Endodermal cell (in vitro differentiated cells): ENCODE data around the gene MPZL2. TPM values are rescaled to one million over a fixed set of nuclear protein-coding genes. Genes with fewer than 3 reads are reported as not detected.

Experiments
- DNase-seq: peaks from one replicate; pipeline ENCODE4 v3.0.0-alpha.2; 2017
- H3K27ac ChIP-seq: 2 replicates; pipeline ENCODE4 v1.5.1; 2013; ENCODE audit warnings: mild to moderate bottlenecking, low read depth, low read length, moderate library complexity
- H3K27me3 ChIP-seq: 2 replicates; pipeline ENCODE4 v1.6.1; 2013; ENCODE audit warnings: mild to moderate bottlenecking, low read length, moderate library complexity; ENCODE audit not compliant: insufficient read depth, control insufficient read depth, poor library complexity, severe bottlenecking
- H3K36me3 ChIP-seq: 2 replicates; pipeline ENCODE4 v1.7.0; 2013; ENCODE audit warnings: mild to moderate bottlenecking, low read length, moderate library complexity; ENCODE audit not compliant: control insufficient read depth, insufficient read depth
- H3K4me1 ChIP-seq: one replicate; pipeline ENCODE4 v1.7.0; 2013; ENCODE audit warnings: low read length; ENCODE audit not compliant: control insufficient read depth, insufficient read depth
- H3K4me3 ChIP-seq: 2 replicates; pipeline ENCODE4 v1.5.1; 2013; ENCODE audit warnings: mild to moderate bottlenecking, low read length, moderate library complexity
- H3K9ac ChIP-seq: 2 replicates; pipeline ENCODE4 v1.6.1; 2013; ENCODE audit warnings: mild to moderate bottlenecking, low read length, moderate library complexity; ENCODE audit not compliant: poor library complexity, severe bottlenecking; ENCODE audit errors: extremely low read depth
- H3K9me3 ChIP-seq: 2 replicates; pipeline ENCODE4 v1.6.1; 2013; ENCODE audit warnings: mild to moderate bottlenecking, low read length, moderate library complexity; ENCODE audit not compliant: control insufficient read depth
- H3K27ac Mint-ChIP-seq: 2 replicates; pipeline ENCODE4 v1.8.0; 2020; ENCODE audit warnings: mixed read lengths
- H3K27me3 Mint-ChIP-seq: 2 replicates; pipeline ENCODE4 v1.8.0; 2021; ENCODE audit warnings: mild to moderate bottlenecking, mixed read lengths; ENCODE audit not compliant: insufficient read depth
- H3K36me3 Mint-ChIP-seq: 2 replicates; pipeline ENCODE4 v1.8.0; 2020; ENCODE audit warnings: low read depth, mixed read lengths
- H3K4me1 Mint-ChIP-seq: 2 replicates; pipeline ENCODE4 v1.8.0; 2020; ENCODE audit warnings: mixed read lengths
- H3K4me3 Mint-ChIP-seq: 2 replicates; pipeline ENCODE4 v1.8.0; 2020; ENCODE audit warnings: mild to moderate bottlenecking, moderate library complexity, mixed read lengths
- H3K9me3 Mint-ChIP-seq: 2 replicates; pipeline ENCODE4 v1.8.0; 2020; ENCODE audit warnings: mild to moderate bottlenecking, mixed read lengths
- WGBS, 2 experiments: methylation state at CpG; one replicate each; pipeline versions ENCODE4 v1.1.5 to v1.1.7; 2013; ENCODE audit warnings: missing lambda C conversion rate in 2 of 2, mixed read lengths in 1 of 2; ENCODE audit not compliant: insufficient coverage in 1 of 2, insufficient read length in 1 of 2; 5-methylcytosine and 5-hydroxymethylcytosine counted together
- total RNA-seq, 2 donors: library from RNA; stranded (reverse); fragmentation: NEBNext Ultra II Directional in 1 of 2; extraction: Animal tissue kit (Norgen Biotek cat#: 25700) in 1 of 2; gene quantifications; 2 replicates in 1 of 2; 3 replicates in 1 of 2; pipeline ENCODE4 v1.2.1, GENCODE V29; 2021
- TF ChIP-seq, protein P1 (sequence below): fragments of 200-600 bp; sonication (generic); conservative IDR thresholded peaks from 2 replicates; pipeline ENCODE4 v1.5.0; 2021; ENCODE audit warnings: antibody characterized with exemption, mild to moderate bottlenecking

The MPZL2 gene
- total RNA-seq, 2 donors from 2014 or later: 3.2 to 4.4 TPM

DNA sequence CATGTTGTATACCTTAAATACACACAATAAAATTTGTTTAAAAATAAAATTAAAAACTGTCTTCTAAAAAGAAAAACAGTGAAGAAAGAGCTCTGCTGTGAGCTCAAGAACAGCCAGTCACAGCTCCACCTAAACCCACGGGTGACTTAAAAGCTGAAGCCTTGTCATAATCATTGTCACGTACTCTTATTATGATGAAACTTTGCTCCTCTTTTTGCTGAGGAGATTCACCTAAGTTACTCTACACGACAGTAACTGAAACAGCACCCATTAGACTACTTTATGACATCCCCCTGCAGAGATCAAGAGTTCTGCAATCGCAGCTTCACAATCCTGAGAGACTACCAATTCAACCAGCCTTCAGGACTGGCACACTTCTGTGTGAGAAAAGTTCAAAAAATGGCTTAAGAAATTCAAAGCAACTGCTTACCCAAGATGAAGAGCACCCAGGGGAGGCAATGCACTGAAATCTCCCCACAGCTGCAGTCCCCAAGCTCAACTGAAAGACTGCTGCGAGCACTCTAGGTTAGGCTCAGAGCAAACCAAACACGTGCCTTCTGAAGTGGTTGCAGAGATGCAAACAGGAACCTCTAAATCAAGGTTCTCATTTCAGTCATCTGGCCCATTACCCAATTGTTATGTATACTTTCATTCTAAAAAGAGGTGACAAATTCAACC lies 39.4 kb downstream of the MPZL2 start, which contains the start of gene JAML:
TSS of gene JAML (minus strand) at position 501 of the 678 bp plus-strand sequence. CDS start 10,145 bp downstream, outside the sequence.
- H3K4me3 ChIP-seq: no peak within 1 kb of the TSS
- no peak within 1 kb of the TSS for H3K27ac ChIP-seq
- TF ChIP-seq, protein P1, sequence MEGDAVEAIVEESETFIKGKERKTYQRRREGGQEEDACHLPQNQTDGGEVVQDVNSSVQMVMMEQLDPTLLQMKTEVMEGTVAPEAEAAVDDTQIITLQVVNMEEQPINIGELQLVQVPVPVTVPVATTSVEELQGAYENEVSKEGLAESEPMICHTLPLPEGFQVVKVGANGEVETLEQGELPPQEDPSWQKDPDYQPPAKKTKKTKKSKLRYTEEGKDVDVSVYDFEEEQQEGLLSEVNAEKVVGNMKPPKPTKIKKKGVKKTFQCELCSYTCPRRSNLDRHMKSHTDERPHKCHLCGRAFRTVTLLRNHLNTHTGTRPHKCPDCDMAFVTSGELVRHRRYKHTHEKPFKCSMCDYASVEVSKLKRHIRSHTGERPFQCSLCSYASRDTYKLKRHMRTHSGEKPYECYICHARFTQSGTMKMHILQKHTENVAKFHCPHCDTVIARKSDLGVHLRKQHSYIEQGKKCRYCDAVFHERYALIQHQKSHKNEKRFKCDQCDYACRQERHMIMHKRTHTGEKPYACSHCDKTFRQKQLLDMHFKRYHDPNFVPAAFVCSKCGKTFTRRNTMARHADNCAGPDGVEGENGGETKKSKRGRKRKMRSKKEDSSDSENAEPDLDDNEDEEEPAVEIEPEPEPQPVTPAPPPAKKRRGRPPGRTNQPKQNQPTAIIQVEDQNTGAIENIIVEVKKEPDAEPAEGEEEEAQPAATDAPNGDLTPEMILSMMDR: no peak
- Mint-ChIP-seq H3K9me3 (no peaks in the 10 kb centered on the region), H3K27me3 (peaks cover 15% of the 10 kb centered on the region), H3K36me3 (no peaks in the 10 kb centered on the region), H3K4me3 (no peak within 1 kb of the TSS), H3K4me1 (no peaks in the 10 kb centered on the region), H3K27ac (no peak within 1 kb of the TSS)
- no peaks in the 10 kb centered on the region for H3K9me3 ChIP-seq
- no peaks in the 10 kb centered on the region for H3K36me3 ChIP-seq
- no peak for DNase-seq
- H3K9ac ChIP-seq: no peak within 1 kb of the TSS
- H3K4me1 ChIP-seq: no peaks in the 10 kb centered on the region
- WGBS, 2 experiments: 88 to 91% methylated on average over 4 to 6 of the region's 6 CpGs
- H3K27me3 ChIP-seq: no peaks in the 10 kb centered on the region

GRCh38 chr11:118223992-118224391 lies 40.1 kb downstream of the MPZL2 start:
- Mint-ChIP-seq H3K27ac (no peak overlapping the region), H3K9me3 (no peaks in the 10 kb centered on the region), H3K36me3 (no peaks in the 10 kb centered on the region), H3K4me1 (no peaks in the 10 kb centered on the region), H3K4me3 (no peak overlapping the region), H3K27me3 (peaks cover 20% of the 10 kb centered on the region)
- H3K27ac ChIP-seq: no peak overlapping the region
- H3K9me3 ChIP-seq: no peaks in the 10 kb centered on the region
- no peaks in the 10 kb centered on the region for H3K36me3 ChIP-seq
- no peaks in the 10 kb centered on the region for H3K27me3 ChIP-seq
- DNase-seq: no peak
- no peak overlapping the region for H3K9ac ChIP-seq
- no peaks in the 10 kb centered on the region for H3K4me1 ChIP-seq
- H3K4me3 ChIP-seq: no peak overlapping the region
- 90 to 96% methylated on average over 5 to 6 of the region's 6 CpGs for WGBS, 2 experiments
- TF ChIP-seq, protein P1: no peak

DNA sequence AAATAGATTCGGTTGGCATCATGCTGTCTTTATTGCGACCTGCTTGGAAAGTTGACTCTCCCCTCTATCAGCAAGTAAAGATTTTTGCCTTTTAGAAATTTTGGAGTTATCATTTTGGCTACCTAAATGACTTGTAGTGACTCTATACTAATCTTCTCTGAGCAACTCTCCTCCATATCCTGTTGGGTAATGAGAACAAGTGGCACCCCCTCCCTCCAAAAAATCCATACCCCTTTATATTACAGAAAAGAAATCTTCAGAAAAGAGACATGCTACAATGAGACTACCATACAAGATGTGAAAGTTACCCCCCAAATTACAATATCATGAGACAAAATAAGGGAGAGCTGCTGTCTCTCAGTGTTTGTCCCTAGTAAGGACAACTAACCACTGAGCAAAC lies 40.5 kb downstream of the MPZL2 start:
- peaks cover 20% of the 10 kb centered on the region for H3K27me3 Mint-ChIP-seq
- H3K36me3 ChIP-seq: no peaks in the 10 kb centered on the region
- no peaks in the 10 kb centered on the region for H3K36me3 Mint-ChIP-seq
- H3K4me3 ChIP-seq: no peak overlapping the region
- no peak overlapping the region for H3K9ac ChIP-seq
- no peak for DNase-seq
- no peak overlapping the region for H3K4me3 Mint-ChIP-seq
- no peaks in the 10 kb centered on the region for H3K9me3 ChIP-seq
- H3K4me1 Mint-ChIP-seq: no peaks in the 10 kb centered on the region
- TF ChIP-seq, protein P1: no peak
- H3K9me3 Mint-ChIP-seq: no peaks in the 10 kb centered on the region
- no peak overlapping the region for H3K27ac Mint-ChIP-seq
- H3K4me1 ChIP-seq: no peaks in the 10 kb centered on the region
- WGBS, 2 experiments: 100% methylated on average over 1 of the region's 2 CpGs; no CpG with 5 or more reads in 1 of the 2 experiments
- H3K27ac ChIP-seq: no peak overlapping the region
- H3K27me3 ChIP-seq: no peaks in the 10 kb centered on the region
